GM13976 (cell line): Measurements from ENCODE around the gene BBS9.

Experiments used
- DNase-seq: peaks from one replicate; pipeline ENCODE4 v3.0.0; 2012; ENCODE audit warnings: low spot score
- in situ Hi-C: fragments of 300-500 bp; cut with MboI; formaldehyde crosslinking; loops from one replicate; pipeline ENCODE4 v1.12.0; 2022; ENCODE audit warnings: low sequenced_read_pairs, mixed read lengths, inconsistent platforms; ENCODE audit not compliant: unreplicated experiment
- TF ChIP-seq, protein P1 (sequence below): IDR thresholded peaks from 2 replicates; pipeline ENCODE4 v1.5.1; 2012; ENCODE audit warnings: borderline replicate concordance, mild to moderate bottlenecking; ENCODE audit not compliant: insufficient read depth; ENCODE audit errors: extremely low read depth, missing control alignments, control extremely low read depth

The BBS9 gene

DNA sequence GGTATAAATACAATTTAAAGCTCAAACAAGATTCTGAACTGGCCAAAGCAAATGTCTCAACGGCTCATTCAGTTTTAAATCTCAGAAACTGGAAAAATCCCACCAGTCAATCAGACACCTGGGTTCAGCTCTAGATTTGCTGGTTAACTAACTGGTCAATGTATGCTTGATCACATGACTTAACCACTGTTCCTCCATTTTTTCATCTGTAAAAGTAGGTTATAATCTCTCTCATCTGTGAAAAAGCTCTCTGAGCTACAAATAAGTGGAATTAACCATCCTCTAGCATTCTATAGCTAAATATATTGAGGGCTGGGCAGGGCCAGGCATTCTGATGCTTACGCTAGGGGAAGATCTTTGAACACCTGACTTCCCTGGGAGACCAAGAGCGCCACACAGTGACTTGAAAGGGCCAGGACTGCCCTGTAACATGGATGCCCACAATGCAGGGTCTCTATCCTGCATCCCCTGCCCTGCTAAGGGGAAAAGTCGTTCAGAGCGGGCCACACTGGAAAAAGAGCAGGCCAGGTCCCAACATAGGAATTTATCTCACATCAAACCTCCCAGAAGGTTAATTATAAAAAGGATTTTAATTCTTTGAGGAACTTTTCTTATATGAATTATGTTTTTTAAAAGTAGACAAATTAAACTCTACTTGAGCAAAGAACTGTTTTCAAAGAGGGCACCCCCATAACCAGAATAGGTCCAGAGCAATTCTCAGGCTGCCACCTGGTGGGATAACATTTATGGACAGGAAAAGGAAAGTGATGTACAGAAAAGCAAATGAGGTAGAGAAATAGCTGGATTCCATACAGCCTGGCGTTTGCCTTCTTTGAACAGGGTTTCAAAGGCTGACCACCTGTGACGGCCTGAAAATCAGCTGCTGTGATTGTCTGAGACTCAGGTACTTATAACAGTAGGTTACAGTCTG lies 22.0 kb upstream of the BBS9 start:
- peak; percentile 45 for DNase-seq
- TF ChIP-seq, protein P1, sequence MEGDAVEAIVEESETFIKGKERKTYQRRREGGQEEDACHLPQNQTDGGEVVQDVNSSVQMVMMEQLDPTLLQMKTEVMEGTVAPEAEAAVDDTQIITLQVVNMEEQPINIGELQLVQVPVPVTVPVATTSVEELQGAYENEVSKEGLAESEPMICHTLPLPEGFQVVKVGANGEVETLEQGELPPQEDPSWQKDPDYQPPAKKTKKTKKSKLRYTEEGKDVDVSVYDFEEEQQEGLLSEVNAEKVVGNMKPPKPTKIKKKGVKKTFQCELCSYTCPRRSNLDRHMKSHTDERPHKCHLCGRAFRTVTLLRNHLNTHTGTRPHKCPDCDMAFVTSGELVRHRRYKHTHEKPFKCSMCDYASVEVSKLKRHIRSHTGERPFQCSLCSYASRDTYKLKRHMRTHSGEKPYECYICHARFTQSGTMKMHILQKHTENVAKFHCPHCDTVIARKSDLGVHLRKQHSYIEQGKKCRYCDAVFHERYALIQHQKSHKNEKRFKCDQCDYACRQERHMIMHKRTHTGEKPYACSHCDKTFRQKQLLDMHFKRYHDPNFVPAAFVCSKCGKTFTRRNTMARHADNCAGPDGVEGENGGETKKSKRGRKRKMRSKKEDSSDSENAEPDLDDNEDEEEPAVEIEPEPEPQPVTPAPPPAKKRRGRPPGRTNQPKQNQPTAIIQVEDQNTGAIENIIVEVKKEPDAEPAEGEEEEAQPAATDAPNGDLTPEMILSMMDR, result peak; percentile 57
- in situ Hi-C loops, result loop anchor here (25.0 kb wide), 2 partner anchors 320 to 620 kb away; partner anchors contain the start of genes AVL9 and LSM5

DNA sequence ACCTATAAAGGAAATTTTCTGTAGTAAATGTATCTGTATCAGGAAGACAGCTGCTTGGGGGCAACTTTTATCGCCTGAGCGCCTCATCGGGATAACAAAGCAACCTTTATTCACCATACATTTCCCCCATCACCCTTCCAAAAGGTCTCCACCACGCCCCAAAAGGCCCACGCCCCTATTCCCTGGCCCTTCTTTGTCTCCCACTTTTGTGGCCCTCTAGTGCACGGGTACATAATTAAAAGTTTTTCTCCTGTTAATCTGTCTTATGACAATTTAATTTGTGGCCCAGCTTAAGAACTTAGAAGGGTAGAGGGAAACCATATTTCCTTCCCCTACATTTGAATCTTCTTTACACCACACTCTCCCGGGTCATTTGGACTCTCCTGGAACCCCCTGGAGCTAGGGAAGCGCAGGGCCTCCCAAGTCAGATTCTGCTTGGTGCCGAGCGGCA lies 20.8 kb upstream of the BBS9 start:
- in situ Hi-C loops, result loop anchor here (25.0 kb wide), 2 partner anchors 321 to 621 kb away; partner anchors contain the start of genes AVL9 and LSM5
- DNase-seq, result no peak
- TF ChIP-seq, protein P1, result no peak

DNA sequence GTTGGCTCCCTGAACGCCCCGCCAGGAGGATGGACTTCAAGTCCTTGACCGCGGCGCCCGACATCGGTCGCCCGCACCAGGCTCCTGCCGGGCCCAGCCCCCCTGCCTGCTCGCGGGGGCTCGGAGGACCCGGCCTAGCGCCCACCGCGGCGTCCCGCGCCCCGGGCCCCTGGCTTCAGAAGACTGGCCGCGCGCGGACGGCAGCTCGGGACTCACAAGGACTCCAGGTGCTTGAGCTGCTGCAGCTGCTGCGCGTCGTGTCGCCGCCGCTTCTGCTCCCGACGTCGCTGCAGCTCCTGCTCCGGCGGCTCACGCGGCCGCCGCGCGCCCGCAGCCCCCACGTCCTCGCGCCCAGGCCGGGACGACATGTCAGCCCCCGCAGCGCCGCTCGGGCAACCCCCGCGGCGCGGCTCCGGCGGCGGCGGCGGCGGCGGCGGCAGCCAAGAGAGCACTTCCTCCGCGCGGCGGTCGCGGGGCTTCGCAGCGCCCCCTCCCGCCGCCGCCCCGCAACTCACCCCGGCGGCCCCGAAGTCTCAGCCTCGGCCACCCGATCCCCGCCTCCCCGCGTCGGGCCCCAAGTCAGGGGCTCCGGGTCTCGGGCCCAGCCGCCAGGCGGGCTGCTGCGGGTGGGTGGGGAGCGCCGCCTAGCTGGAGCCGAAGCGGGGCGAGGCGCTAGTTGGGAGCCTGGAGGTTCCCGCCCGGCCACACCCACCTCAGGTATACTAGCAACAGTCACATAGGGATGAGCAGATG lies 20.2 kb upstream of the BBS9 start, which contains the start of gene RP9:
Gene RP9 (minus strand): TSS at position 400 of the 753 bp plus-strand sequence. CDS start 32 bp downstream, at position 368.
- in situ Hi-C loops, result loop anchor here (25.0 kb wide), 2 partner anchors 322 to 622 kb away; partner anchors contain the start of genes AVL9 and LSM5
- DNase-seq, result peak; percentile 89
- TF ChIP-seq, protein P1, result peak; percentile 89

DNA sequence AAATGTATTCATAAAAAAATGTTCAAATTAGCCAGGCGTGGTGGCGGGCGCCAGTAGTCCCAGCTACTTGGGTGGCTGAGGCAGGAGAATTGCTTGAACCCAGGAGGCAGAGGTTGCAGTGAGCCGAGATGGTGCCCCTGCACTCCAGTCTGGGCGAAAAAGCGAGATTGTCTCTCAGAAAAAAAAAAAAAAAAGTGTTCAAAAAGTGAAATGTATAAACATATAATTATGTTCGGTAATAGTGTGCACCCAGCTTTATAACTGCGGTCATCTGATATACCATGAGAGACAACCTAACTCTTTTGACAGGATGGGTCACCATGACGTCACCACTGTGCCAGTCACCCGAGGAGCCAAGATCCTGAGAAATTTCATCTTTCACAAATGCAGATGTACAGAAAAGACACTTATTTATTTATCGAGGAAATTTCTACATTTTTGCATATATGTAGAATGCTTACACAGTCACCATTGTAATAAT lies 19.6 kb upstream of the BBS9 start:
- in situ Hi-C loops, result loop anchor here (25.0 kb wide), 2 partner anchors 322 to 622 kb away; partner anchors contain the start of genes AVL9 and LSM5
- TF ChIP-seq, protein P1, result no peak
- DNase-seq, result no peak

DNA sequence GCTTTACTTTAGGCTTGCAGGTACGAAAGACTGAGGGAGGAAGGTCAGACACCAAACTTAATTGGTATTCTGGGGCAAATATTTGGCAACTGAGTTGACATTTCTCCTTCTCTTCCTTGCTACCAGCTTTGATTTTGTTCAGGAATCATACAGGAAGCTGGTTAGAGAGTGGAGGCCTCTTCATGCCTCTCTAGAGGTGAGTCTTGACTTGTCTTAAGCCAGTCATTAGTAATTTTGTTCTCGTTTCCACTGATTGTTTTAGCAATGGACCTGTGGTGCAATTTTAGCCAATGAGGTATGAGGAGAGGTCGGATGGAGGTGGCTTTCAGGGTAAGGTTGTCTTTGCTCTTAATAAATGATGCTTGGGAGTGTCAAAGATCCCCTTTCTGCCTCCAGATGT lies 17.8 kb upstream of the BBS9 start:
- TF ChIP-seq, protein P1, result no peak
- in situ Hi-C loops, result loop anchor here (25.0 kb wide), 2 partner anchors 324 to 624 kb away; partner anchors contain the start of genes AVL9 and LSM5
- no peak for DNase-seq

DNA sequence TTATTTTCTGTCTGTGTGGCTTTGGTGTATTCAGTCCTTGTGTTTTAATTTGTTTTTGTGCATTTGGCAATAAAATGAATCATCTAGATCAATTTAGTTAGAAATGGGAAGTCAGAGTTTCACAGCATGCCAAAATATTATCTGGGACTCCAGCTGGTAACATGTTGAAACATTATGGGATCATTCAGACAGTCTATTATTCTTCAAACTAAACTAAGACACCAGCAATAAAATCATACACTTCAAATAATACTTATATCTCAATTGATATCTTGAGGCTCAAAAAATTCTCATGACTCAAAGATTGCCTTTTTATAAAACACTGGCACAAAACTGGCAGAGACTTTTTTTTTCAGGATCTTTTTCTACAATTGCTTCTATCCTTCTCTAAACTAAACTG lies 14.4 kb upstream of the BBS9 start:
- in situ Hi-C loops, result loop anchor here (25.0 kb wide), 2 partner anchors 328 to 628 kb away; partner anchors contain the start of genes AVL9 and LSM5
- TF ChIP-seq, protein P1, result no peak
- DNase-seq, result no peak
